Stimulated activated CD4-positive, alpha-beta T cell treated with anti-CD3 and anti-CD28 coated beads, TNF-alpha, amount 100 ng/mL, for 48 hours (primary cell): ENCODE data around the gene CIDEC.
A peak's percentile ranks its signal among the peaks of the same experiment; 100 is the strongest.
"Not testable (repeated sequence)": the region's sequence is repeated elsewhere in the genome, so short reads cannot be mapped to it uniquely, and the experiment has no call there.

ENCODE experiments used
- DNase-seq, 3 donors: peaks; one replicate each; pipeline ENCODE4 v3.0.0-alpha.2; 2020; ENCODE audit warnings: low read depth in 3 of 3

The CIDEC gene

GRCh38 chr3:9876255-9876654, 3.8 kb downstream of the CIDEC start:
- not testable (repeated sequence) for DNase-seq

GRCh38 chr3:9875448-9875847, 4.6 kb downstream of the CIDEC start:
- no peak for DNase-seq

DNA sequence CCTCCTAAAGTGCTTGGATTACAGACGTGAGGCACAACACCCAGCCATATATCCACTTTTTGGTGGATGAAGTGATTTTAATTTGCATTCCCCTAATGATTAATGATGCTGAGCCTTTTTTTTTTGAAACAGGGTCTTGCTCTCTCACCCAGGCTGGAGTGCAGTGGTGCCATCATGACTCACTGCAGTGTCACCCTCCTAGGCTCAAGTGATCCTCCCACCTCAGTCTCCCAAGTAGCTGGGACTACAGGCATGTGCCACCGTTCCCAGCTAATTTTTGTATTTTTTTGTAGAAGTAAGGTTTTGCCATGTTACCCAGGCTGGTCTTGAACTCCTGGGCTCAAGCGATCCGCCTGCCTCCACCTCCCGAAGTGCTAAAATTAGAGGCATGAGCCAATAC, 8.0 kb downstream of the CIDEC start:
- DNase-seq: not testable (repeated sequence)

GRCh38 chr3:9870978-9871377, 9.1 kb downstream of the CIDEC start:
- DNase-seq: no peak

GRCh38 chr3:9869955-9870354, 10.1 kb downstream of the CIDEC start:
- no peak for DNase-seq

GRCh38 chr3:9867106-9867505, 12.9 kb downstream of the CIDEC start:
- DNase-seq: no peak

DNA sequence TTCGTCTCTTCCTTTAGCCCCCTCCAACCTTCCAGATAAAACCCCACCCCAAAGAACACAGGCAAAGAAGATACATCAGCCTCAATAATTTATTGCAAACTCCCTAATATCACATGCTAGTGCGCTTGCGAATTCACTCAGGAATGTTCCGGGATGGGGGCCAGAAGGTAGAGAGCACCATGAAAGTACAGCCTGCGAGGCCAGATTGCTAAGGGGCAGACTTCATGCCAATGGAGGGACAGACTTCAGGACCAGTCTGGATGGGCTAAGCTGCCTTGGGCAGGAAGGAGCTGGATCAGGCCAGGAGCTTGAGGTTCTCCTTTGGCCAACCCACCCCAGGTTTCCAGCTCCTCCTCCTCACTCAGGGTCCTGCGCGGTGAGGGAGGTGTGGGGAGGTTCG, 13.4 kb downstream of the CIDEC start:
- DNase-seq: no peak

- DNase-seq: not testable (repeated sequence)
Measured at GRCh38 chr3:9865125-9865637, 14.9 kb downstream of the CIDEC start.

DNA sequence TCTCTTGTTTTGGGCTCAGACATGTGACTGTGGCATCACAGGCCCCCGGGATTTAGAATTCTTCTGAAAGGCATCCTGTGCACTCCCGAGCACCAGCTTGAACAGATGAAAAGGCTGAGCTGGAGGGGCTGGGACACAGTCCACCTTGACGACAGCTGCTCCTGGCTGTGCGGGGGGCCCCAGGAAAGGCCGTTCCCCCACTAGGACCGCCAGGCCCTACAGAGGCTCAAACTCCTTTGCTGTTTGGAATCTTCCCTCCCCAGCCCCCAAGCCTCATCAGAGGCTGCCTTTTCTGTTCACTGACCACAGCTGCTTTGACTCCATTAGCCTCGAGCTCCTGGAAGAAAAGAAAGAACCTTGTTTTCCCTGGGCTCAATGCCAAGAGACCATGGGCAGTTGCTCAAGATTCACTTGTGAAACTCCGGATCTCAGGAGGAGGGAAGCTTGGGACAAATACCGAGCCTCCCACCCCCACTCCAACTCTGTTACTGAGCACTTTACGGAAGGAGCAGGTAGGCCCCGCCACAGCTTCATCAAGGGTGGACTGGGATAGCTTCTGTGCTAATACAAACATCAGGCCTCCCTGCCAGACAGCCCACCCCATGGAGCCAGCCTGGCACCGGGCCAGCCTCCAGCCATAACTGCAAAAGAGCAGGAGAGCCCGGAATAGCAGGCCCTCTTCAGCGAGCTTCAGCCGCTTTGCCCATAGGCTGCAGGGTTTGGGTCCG, 15.7 kb downstream of the CIDEC start:
- no peak for DNase-seq

DNA sequence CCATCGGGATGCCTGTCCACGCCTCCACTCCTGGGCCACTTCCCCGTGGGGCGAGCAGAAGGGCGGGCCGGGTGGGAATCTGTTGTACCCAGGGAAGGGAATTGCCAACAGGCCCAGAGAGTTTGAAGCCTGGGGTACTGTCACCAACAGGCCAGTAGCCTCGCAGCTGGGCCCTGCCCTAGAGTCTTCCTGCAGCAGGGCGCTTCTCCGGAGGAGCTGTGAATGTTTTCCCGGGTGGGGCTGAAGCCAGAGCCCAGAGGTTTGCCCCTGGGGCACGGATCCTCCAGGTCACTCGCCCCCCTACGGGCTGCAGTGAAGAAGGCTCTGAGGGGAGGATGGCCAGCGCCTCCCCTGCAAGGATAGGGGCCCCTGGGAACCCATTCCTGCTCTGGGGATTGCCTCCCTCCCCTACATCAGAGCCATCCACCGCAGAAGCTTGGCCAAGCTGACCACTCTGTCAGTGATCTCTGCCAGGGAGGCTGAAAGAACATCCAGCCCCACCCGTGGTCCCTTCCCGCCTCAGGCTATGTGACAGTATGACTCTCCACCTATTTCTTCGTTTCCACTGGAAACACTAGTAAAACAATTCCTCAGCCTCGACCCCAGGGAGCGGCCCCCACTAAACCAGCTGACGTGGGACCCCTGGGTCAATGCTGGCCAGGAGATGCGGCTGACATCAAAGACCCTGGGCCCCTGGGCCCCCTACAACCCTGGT, 16.8 kb downstream of the CIDEC start:
- DNase-seq: no peak

GRCh38 chr3:9862391-9863057, 17.5 kb downstream of the CIDEC start:
- peak in 1 of 3 donors; percentile 18 for DNase-seq

- DNase-seq: no peak
Measured at GRCh38 chr3:9861626-9862130, 18.4 kb downstream of the CIDEC start.

GRCh38 chr3:9861201-9861600, 18.9 kb downstream of the CIDEC start:
- no peak for DNase-seq

DNA sequence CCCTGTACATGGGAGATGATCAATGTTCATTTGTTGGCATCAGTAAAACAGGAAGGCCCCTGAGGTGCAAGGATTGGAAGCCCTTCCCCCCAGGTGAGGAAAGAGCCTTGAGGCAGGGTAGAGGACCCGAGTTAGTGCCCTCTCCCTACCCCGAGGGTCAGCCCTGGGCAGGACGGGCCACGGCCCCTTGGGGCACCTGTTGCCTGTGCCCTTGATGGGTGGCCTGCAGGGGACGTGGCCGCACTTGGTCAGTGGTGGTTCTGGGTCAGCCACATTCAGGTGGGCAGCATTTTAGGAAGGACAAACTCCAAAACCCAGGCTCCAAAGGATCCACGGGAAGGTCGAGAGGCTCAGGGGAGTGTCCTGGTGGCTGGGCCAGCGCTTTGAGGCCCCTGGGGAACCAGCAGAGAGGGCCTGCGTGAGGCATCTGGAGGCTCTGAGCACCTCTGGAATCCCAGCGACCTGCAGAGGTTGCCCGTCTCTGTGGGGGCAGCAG, 20.5 kb downstream of the CIDEC start:
- no peak for DNase-seq

GRCh38 chr3:9855594-9855993, 24.5 kb downstream of the CIDEC start:
- DNase-seq: no peak

DNA sequence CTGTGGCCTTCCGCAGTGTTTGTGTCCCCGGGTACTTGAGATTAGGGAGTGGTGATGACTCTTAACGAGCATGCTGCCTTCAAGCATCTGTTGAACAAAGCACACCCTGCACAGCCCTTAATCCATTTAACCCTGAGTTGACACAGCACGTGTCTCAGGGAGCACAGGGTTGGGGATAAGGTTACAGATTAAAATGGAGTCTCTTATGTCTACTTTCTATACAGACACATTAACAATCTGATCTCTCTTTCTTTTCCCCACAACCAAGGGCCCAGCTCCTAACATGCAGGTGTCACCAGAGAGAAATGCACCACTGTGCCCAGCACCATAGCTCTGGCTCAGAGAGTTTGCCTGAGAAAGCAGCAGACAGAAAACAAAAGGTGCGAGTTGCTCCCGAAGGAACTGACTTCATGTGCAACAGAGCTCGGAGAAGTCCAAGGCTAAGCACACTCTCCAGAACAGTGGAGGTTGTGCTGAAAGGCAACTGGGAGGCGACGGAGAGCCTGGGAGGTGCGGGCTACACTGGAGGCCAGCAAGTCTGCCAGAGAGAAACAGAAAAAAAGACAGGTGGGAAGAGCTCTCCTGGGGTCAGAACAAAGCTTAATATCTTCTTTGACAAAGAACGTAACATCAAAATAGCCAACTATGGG, 25.6 kb downstream of the CIDEC start:
- not testable (repeated sequence) for DNase-seq

DNA sequence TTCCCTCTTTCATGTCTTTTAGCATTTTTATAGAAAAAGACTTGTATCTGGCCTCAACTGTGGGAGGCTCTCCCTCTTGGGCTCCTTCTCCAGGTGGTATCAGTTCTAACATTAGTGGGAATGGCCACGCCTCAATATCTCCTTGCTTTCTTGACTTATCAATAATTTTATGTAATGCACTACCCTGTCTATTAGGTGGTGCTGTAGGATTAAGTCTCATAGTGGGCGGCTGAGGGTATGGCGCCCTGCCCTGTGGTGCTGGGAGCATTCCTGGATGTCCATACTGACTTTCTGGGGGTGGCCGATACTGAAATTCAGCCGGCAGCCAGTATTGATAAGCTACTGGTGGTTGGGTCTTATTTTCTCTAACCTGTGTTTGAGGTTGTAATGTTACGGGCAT, 27.5 kb downstream of the CIDEC start:
- no peak for DNase-seq

DNA sequence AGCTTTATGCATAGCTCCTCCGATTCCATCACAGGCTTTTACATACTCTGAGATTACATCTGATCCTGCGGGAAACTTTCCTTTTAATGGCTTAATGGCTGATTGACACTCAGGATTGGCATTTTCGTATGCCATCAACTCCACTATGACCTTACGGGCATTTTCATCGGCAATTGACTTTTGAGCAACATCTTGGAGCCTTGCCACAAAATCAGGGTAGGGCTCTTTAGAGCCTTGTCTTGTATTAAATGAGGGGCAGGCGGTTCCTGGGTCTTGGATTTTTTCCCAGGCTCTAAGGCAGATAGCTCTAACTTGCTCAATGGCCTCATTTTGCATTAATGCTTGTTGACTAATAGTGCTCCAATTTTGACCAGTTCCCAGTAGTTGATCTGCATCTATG, 28.1 kb downstream of the CIDEC start:
- not testable (repeated sequence) for DNase-seq

- DNase-seq: not testable (repeated sequence)
Measured at GRCh38 chr3:9851383-9851782, 28.7 kb downstream of the CIDEC start.

DNA sequence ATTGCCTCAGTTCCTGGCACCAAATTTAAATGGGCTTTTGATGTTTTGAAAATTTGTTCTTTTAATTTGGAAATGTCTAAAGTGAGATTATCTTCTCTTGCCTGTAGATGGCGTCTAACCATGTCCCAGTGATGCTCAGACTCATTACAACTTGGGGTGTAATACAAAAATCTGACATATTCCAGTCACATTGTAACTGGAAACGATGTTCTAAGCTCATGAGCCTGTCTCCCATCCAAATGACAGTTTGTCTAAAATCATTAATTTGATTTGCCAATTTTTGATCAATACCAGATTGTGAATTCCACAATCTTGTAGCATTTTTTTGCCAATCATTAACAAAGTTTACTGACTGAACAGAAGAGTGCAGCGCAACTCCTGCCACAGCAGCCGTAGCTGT, 31.2 kb downstream of the CIDEC start:
- not testable (repeated sequence) for DNase-seq

DNA sequence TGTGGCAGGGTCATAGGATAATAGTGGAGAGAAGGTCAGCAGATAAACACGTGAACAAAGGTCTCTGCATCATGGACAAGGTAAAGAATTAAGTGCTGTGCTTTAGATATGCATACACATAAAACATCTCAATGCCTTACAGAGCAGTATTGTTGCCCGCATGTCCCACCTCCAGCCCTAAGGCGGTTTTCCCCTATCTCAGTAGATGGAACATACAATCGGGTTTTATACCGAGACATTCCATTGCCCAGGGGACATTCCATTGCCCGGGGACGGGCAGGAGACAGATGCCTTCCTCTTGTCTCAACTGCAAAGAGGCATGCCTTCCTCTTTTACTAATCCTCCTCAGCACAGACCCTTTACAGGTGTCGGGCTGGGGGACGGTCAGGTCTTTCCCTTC, 32.2 kb downstream of the CIDEC start:
- not testable (repeated sequence) for DNase-seq
